ENCODE results near the gene RNF144A. TPM values are rescaled to one million over a fixed set of nuclear protein-coding genes. Genes with fewer than 3 reads are reported as not detected.

RNF144A gene
- total RNA-seq, 1 experiment from 2014 or later = 9.5 TPM

- no peaks in the 10 kb centered on the region for H3K9me2 ChIP-seq (replicated peaks; ENCODE audit: low read length)
- no peaks in the 10 kb centered on the region for H4K20me1 ChIP-seq (ENCODE audit: low read length)
- H3K4me2 ChIP-seq (ENCODE audit: low read length) = no peak overlapping the region
- intact Hi-C loops (cut with micrococcal nuclease) = no loop called here
- no peaks in the 10 kb centered on the region for H3K36me3 ChIP-seq (ENCODE audit: low read depth, low read length)
- H3K27ac ChIP-seq (ENCODE audit: low read length) = no peak overlapping the region
- H3K27me3 ChIP-seq (ENCODE audit: low read length) = no peaks in the 10 kb centered on the region
- H3K4me1 ChIP-seq (ENCODE audit: insufficient read depth, low read length) = no peaks in the 10 kb centered on the region
- BruUV-seq (replicated peaks) = no TSS peak
- H3F3A ChIP-seq (ENCODE audit: low read length, unreplicated experiment) = no peaks in the 10 kb centered on the region
- CTCF ChIA-PET = no interaction called here
- POLR2A ChIA-PET (ENCODE audit: unreplicated experiment) = no interaction called here
- no peak overlapping the region for H2AFZ ChIP-seq (ENCODE audit: low read length)
- TF ChIP-seq EZH2phosphoT487 (IDR thresholded peaks at IDR 0.05; ENCODE audit: borderline replicate concordance, low read length) = no peak
- TF ChIP-seq CTCF (conservative IDR thresholded peaks at IDR 0.05; ENCODE audit: low read depth, low read length) = no peak
- no peak for TF ChIP-seq EZH2 (IDR thresholded peaks at IDR 0.05; ENCODE audit: low read length, unreplicated experiment)
- H3K9me3 ChIP-seq (ENCODE audit: low read length) = no peaks in the 10 kb centered on the region
- no peak for ATAC-seq
- no peak overlapping the region for H3K9ac ChIP-seq (ENCODE audit: low read length)
- no peak for DNase-seq
- no peak overlapping the region for H3K4me3 ChIP-seq (ENCODE audit: low read length)
- no peaks in the 10 kb centered on the region for H3K79me2 ChIP-seq (ENCODE audit: low read length)
These were observed 49.3 kb downstream of the RNF144A start for GRCh38 chr2:6966446-6966940.

GRCh38 chr2:6967301-6967700 lies 50.1 kb downstream of the RNF144A start:
- ChIA-PET POLR2A (ENCODE audit: unreplicated experiment) (no interaction called here), CTCF (interaction anchor here (0.5 kb wide), 1 partner anchor 47 kb away, joined by 3 read pairs; no protein-coding TSS in a partner anchor)
- Histone ChIP-seq H3K9me3 (ENCODE audit: low read length) (no peaks in the 10 kb centered on the region), H3K4me1 (ENCODE audit: insufficient read depth, low read length) (no peaks in the 10 kb centered on the region), H3K27ac (ENCODE audit: low read length) (no peak overlapping the region), H2AFZ (ENCODE audit: low read length) (no peak overlapping the region), H3K4me2 (ENCODE audit: low read length) (no peak overlapping the region), H3K9me2 (replicated peaks; ENCODE audit: low read length) (no peaks in the 10 kb centered on the region), H3K79me2 (ENCODE audit: low read length) (no peaks in the 10 kb centered on the region), H3K4me3 (ENCODE audit: low read length) (no peak overlapping the region), H3K27me3 (ENCODE audit: low read length) (no peaks in the 10 kb centered on the region), H3K36me3 (ENCODE audit: low read depth, low read length) (no peaks in the 10 kb centered on the region), H3F3A (ENCODE audit: low read length, unreplicated experiment) (no peaks in the 10 kb centered on the region), H3K9ac (ENCODE audit: low read length) (no peak overlapping the region), H4K20me1 (ENCODE audit: low read length) (no peaks in the 10 kb centered on the region)
- no peak for DNase-seq
- BruUV-seq (replicated peaks) = no TSS peak
- intact Hi-C loops (cut with micrococcal nuclease) = no loop called here
- ATAC-seq = no peak
- TF ChIP-seq EZH2phosphoT487 (IDR thresholded peaks at IDR 0.05; ENCODE audit: borderline replicate concordance, low read length) = no peak

GRCh38 chr2:6968319-6969100 lies 51.3 kb downstream of the RNF144A start:
- ChIA-PET POLR2A (ENCODE audit: unreplicated experiment) (no interaction called here), CTCF (no interaction called here)
- Histone ChIP-seq H3K27ac (ENCODE audit: low read length) (no peak overlapping the region), H3K27me3 (ENCODE audit: low read length) (no peaks in the 10 kb centered on the region), H3K4me1 (ENCODE audit: insufficient read depth, low read length) (peaks cover 8% of the 10 kb centered on the region), H3K9ac (ENCODE audit: low read length) (no peak overlapping the region), H3K4me2 (ENCODE audit: low read length) (no peak overlapping the region), H3K4me3 (ENCODE audit: low read length) (no peak overlapping the region), H3K9me3 (ENCODE audit: low read length) (no peaks in the 10 kb centered on the region), H3K36me3 (ENCODE audit: low read depth, low read length) (no peaks in the 10 kb centered on the region), H3K9me2 (replicated peaks; ENCODE audit: low read length) (no peaks in the 10 kb centered on the region), H3K79me2 (ENCODE audit: low read length) (no peaks in the 10 kb centered on the region), H4K20me1 (ENCODE audit: low read length) (no peaks in the 10 kb centered on the region), H2AFZ (ENCODE audit: low read length) (no peak overlapping the region), H3F3A (ENCODE audit: low read length, unreplicated experiment) (no peaks in the 10 kb centered on the region)
- intact Hi-C loops (cut with micrococcal nuclease) = no loop called here
- no TSS peak for BruUV-seq (replicated peaks)
- DNase-seq = no peak
- TF ChIP-seq EZH2phosphoT487 (IDR thresholded peaks at IDR 0.05; ENCODE audit: borderline replicate concordance, low read length) = no peak
- TF ChIP-seq EZH2 (IDR thresholded peaks at IDR 0.05; ENCODE audit: low read length, unreplicated experiment) = no peak
- no peak; the same call in 1 of the 2 replicates for TF ChIP-seq CTCF (conservative IDR thresholded peaks at IDR 0.05; ENCODE audit: low read depth, low read length)
- ATAC-seq = no peak
